HCT116 (cell line): ENCODE results near the gene PPAT. TPM values are rescaled to one million over a fixed set of nuclear protein-coding genes. Genes with fewer than 3 reads are reported as not detected.

Experiments used
- total RNA-seq: library from RNA; stranded (reverse); gene quantifications from one replicate; pipeline ENCODE4 v1.2.1, GENCODE V29; 2021; ENCODE audit not compliant: unreplicated experiment

The PPAT gene
- total RNA-seq, 1 experiment from 2014 or later = 78.6 TPM

Other genes with a start within 250 kb of the PPAT start
- gene AASDH, start 48.1 kb downstream of the PPAT start, total RNA-seq = 13.7 TPM
- gene PAICS, start 645 bp upstream of the PPAT start, total RNA-seq = 324 TPM
- gene SRP72, start 32.0 kb upstream of the PPAT start, total RNA-seq = 146 TPM
- not detected for gene ARL9, start 70.2 kb upstream of the PPAT start, total RNA-seq
- gene HOPX, start 245.7 kb upstream of the PPAT start, total RNA-seq = 0.42 TPM